ENCODE results near the gene ARSG. TPM values are rescaled to one million over a fixed set of nuclear protein-coding genes. Genes with fewer than 3 reads are reported as not detected.
"Not testable (repeated sequence)": the region's sequence is repeated elsewhere in the genome, so short reads cannot be mapped to it uniquely, and the experiment has no call there.

ARSG gene
- polyA plus RNA-seq, 3 donors from 2014 or later, result 15.0 to 18.7 (median 15.3) TPM

GRCh38 chr17:68301438-68301959 is 10.2 kb downstream of the ARSG start:
- peak overlapping the region in 3 of 6 donors; percentile 18 to 81 (median 78) for H3K27ac Mint-ChIP-seq

GRCh38 chr17:68302066-68302564 is 10.8 kb downstream of the ARSG start:
- H3K4me1 Mint-ChIP-seq, result peaks cover 34 to 46% of the 10 kb centered on the region in 2 donors
- H3K4me3 Mint-ChIP-seq, result no peak overlapping the region
- peaks cover 7 to 15% (median 9%) of the 10 kb centered on the region in 3 donors for H3K36me3 Mint-ChIP-seq
- H3K27me3 Mint-ChIP-seq (ENCODE audit: low read depth in 3 of 3), result peaks cover 0 to 1% (median 0%) of the 10 kb centered on the region in 3 donors
- peak overlapping the region in 2 of 6 donors; percentile 78 to 81 for H3K27ac Mint-ChIP-seq
- DNase-seq, result no peak
- H3K9me3 Mint-ChIP-seq, result no peaks in the 10 kb centered on the region

More at GRCh38 chr17:68301438-68301959, 10.2 kb downstream of the ARSG start:
- no peaks in the 10 kb centered on the region for H3K9me3 Mint-ChIP-seq
- peaks cover 1 to 3% (median 2%) of the 10 kb centered on the region in 3 donors for H3K27me3 Mint-ChIP-seq (ENCODE audit: low read depth in 3 of 3)
- H3K4me3 Mint-ChIP-seq, result peak overlapping the region in 1 of 5 donors; percentile 7
- peaks cover 38 to 47% of the 10 kb centered on the region in 2 donors for H3K4me1 Mint-ChIP-seq
- peaks cover 4 to 11% (median 5%) of the 10 kb centered on the region in 3 donors for H3K36me3 Mint-ChIP-seq
- no peak for DNase-seq

DNA sequence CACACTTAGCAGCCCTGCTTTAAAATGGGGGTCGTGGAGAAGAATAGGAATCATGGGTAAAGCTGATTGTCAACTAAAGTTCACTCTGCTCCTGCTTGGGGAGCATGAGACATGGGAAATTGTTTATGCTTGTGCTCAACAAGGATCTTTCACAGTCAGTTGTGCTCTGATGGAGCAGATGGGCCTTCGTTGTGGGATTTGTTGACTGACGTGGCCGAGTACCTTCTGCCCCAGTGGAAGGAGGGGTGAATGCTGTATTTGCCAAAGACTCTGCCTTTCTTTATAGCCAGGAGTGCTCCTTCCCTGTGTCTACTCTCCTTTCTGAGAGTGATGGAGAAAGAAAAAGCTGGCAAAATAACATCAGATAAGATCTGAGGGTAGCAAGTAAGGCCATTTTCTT is 11.4 kb downstream of the ARSG start:
- H3K4me1 Mint-ChIP-seq, result peaks cover 29 to 46% of the 10 kb centered on the region in 2 donors
- no peaks in the 10 kb centered on the region for H3K9me3 Mint-ChIP-seq
- no peak for DNase-seq
- H3K27ac Mint-ChIP-seq, result peak overlapping the region in 2 of 6 donors; percentile 31 to 62
- no peak overlapping the region for H3K4me3 Mint-ChIP-seq
- H3K27me3 Mint-ChIP-seq (ENCODE audit: low read depth in 3 of 3), result peaks cover 0 to 1% (median 0%) of the 10 kb centered on the region in 3 donors
- H3K36me3 Mint-ChIP-seq, result peaks cover 13 to 20% (median 13%) of the 10 kb centered on the region in 3 donors

DNA sequence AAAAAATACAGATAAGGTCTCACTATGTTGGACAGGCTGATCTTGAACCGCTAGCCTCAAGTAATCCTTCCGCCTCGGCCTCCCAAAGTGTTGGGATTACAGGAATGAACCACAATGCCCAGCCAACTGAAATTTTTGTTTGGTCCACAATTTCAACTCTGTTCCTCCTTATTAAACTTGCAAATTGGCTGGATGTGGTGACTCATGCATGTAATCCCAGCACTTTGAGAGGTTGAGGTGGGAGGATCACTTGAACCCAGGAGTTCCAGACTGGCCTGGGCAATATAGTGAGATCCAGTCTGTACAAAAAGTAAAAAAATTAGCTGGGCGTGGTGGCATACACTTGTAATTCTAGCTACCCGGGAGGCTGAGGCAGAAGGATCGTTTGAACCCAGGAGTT is 13.4 kb downstream of the ARSG start:
- H3K27ac Mint-ChIP-seq, result peak overlapping the region in 1 of 6 donors; percentile 49
- peaks cover 18 to 35% of the 10 kb centered on the region in 2 donors for H3K4me1 Mint-ChIP-seq
- H3K27me3 Mint-ChIP-seq (ENCODE audit: low read depth in 3 of 3), result peaks cover 0 to 1% (median 0%) of the 10 kb centered on the region in 3 donors
- H3K36me3 Mint-ChIP-seq, result peaks cover 13 to 28% (median 19%) of the 10 kb centered on the region in 3 donors
- H3K4me3 Mint-ChIP-seq, result no peak overlapping the region
- no peak for DNase-seq
- no peaks in the 10 kb centered on the region for H3K9me3 Mint-ChIP-seq

DNA sequence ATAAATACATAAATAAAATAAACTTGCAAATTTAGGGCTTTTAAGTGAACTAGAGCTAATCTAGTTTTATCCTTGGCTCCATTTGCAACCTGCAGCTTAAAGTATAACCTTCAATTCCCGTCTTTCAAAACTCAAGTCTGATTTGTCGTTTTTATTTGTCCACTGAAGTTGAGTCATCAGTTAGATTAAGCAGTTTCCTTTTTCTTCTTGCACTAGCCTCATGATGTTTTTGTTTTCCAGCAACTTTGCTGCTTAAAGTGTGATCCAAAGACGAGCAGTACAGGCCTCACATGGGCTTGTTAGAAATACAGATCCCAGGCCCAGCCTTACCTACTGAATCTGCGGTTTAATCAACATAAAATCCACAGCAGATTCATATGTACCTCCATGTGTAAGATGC is 13.8 kb downstream of the ARSG start:
- H3K27ac Mint-ChIP-seq, result peak overlapping the region in 2 of 6 donors; percentile 53 to 77
- peaks cover 20 to 38% of the 10 kb centered on the region in 2 donors for H3K4me1 Mint-ChIP-seq

GRCh38 chr17:68306819-68307218 is 15.5 kb downstream of the ARSG start:
- DNase-seq, result no peak
- H3K27me3 Mint-ChIP-seq (ENCODE audit: low read depth in 3 of 3), result peaks cover 0 to 1% (median 0%) of the 10 kb centered on the region in 3 donors
- peaks cover 0 to 2% (median 0%) of the 10 kb centered on the region in 6 donors for H3K9me3 Mint-ChIP-seq
- peak overlapping the region in 1 of 6 donors; percentile 57 for H3K27ac Mint-ChIP-seq
- peaks cover 9 to 26% (median 15%) of the 10 kb centered on the region in 3 donors for H3K36me3 Mint-ChIP-seq
- H3K4me1 Mint-ChIP-seq, result peaks cover 34 to 51% of the 10 kb centered on the region in 2 donors
- no peak overlapping the region for H3K4me3 Mint-ChIP-seq

More for the DNA sequence above, 13.8 kb downstream of the ARSG start:
- H3K36me3 Mint-ChIP-seq, result peaks cover 13 to 28% (median 19%) of the 10 kb centered on the region in 3 donors
- no peaks in the 10 kb centered on the region for H3K9me3 Mint-ChIP-seq
- peaks cover 0 to 1% (median 0%) of the 10 kb centered on the region in 3 donors for H3K27me3 Mint-ChIP-seq (ENCODE audit: low read depth in 3 of 3)
- no peak overlapping the region for H3K4me3 Mint-ChIP-seq
- no peak for DNase-seq

- DNase-seq, result no peak
- peaks cover 0 to under 1% (median 0%) of the 10 kb centered on the region in 3 donors for H3K27me3 Mint-ChIP-seq (ENCODE audit: low read depth in 3 of 3)
- H3K4me3 Mint-ChIP-seq, result no peak overlapping the region
- H3K27ac Mint-ChIP-seq, result peak overlapping the region in 2 of 6 donors; percentile 16 to 53
- H3K36me3 Mint-ChIP-seq, result peaks cover 7 to 20% (median 15%) of the 10 kb centered on the region in 3 donors
- peaks cover 36 to 52% of the 10 kb centered on the region in 2 donors for H3K4me1 Mint-ChIP-seq
- H3K9me3 Mint-ChIP-seq, result peaks cover 0 to 2% (median 0%) of the 10 kb centered on the region in 6 donors
These were observed 16.1 kb downstream of the ARSG start for GRCh38 chr17:68307443-68307842.

- Mint-ChIP-seq H3K4me1 (peaks cover 44 to 60% of the 10 kb centered on the region in 2 donors), H3K27ac (peak overlapping the region in 4 of 6 donors; percentile 11 to 61 (median 51)), H3K36me3 (peaks cover 7 to 20% (median 15%) of the 10 kb centered on the region in 3 donors)
- not testable (repeated sequence) for H3K9me3 Mint-ChIP-seq; DNase-seq; H3K27me3 Mint-ChIP-seq (ENCODE audit: low read depth in 3 of 3); H3K4me3 Mint-ChIP-seq
These were observed 17.2 kb downstream of the ARSG start for GRCh38 chr17:68308486-68308885.

DNA sequence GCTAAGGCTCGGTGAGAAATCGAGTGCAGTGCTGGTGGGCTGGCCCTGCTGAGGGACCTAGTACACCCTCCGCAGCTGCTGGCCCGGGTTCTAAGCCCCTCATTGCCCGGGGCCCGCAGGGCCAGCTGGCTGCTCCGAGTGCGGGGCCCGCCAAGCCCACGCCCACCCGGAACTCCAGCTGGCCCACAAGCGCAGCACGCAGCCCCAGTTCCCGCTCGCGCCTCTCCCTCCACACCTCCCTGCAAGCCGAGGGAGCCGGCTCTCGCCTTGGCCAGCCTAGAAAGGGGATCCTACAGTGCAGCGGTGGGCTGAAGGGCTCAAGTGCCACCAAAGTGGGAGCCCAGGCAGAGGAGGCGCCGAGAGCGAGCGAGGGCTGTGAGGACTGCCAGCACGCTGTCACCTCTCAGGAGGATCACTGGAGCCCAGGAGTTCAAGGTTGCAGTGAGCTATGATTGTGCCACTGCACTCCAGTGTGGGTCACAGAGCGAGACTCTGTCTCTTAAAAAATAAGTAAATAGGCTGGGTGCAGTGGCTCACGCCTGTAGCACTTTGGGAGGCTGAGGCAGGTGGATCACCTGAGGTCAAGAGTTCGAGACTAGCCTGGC is 17.9 kb downstream of the ARSG start:
- not testable (repeated sequence) for H3K9me3 Mint-ChIP-seq; H3K27me3 Mint-ChIP-seq (ENCODE audit: low read depth in 3 of 3); H3K27ac Mint-ChIP-seq; H3K4me3 Mint-ChIP-seq; DNase-seq
- H3K4me1 Mint-ChIP-seq, result peaks cover 51 to 67% of the 10 kb centered on the region in 2 donors
- peaks cover 7 to 20% (median 15%) of the 10 kb centered on the region in 3 donors for H3K36me3 Mint-ChIP-seq

DNA sequence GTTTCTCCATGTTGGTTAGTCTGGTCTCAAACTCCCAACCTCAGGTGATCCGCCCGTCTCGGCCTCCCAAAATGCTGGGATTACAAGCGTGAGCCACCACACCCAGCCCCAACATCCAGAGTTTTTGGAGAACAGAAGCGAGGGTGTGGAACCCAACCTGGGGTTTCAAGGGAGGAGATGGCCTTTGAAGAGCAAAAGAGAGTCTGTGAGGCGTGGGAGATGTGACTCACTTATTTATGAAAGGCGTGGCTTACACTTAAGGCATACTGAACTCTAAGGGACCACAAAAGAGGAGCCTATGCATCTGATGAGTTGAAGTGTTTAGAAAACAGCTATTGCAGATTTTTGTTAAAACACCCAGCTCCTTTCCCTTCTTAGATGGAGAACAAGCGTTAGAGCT is 18.9 kb downstream of the ARSG start:
- Mint-ChIP-seq H3K36me3 (peaks cover 7 to 20% (median 18%) of the 10 kb centered on the region in 3 donors), H3K27me3 (ENCODE audit: low read depth in 3 of 3) (peaks cover 0 to 2% (median 0%) of the 10 kb centered on the region in 3 donors), H3K4me1 (peaks cover 58 to 75% of the 10 kb centered on the region in 2 donors), H3K9me3 (peaks cover 0 to 2% (median 0%) of the 10 kb centered on the region in 6 donors), H3K4me3 (peak overlapping the region in 4 of 5 donors; percentile 26 to 70 (median 48)), H3K27ac (peak overlapping the region; percentile 63 to 92 (median 78))
- DNase-seq, result peak; percentile 42 to 60 (median 48)

GRCh38 chr17:68314916-68315535 is 23.7 kb downstream of the ARSG start:
- Mint-ChIP-seq H3K4me3 (peak overlapping the region; percentile 73 to 85 (median 80)), H3K9me3 (peaks cover 0 to 2% (median 0%) of the 10 kb centered on the region in 6 donors), H3K27ac (peak overlapping the region; percentile 75 to 94 (median 86)), H3K36me3 (peaks cover 0 to 13% (median 10%) of the 10 kb centered on the region in 3 donors), H3K4me1 (peaks cover 94 to 98% of the 10 kb centered on the region in 2 donors), H3K27me3 (ENCODE audit: low read depth in 3 of 3) (peaks cover 0 to 4% (median 3%) of the 10 kb centered on the region in 3 donors)
- peak; percentile 21 to 39 (median 22) for DNase-seq

DNA sequence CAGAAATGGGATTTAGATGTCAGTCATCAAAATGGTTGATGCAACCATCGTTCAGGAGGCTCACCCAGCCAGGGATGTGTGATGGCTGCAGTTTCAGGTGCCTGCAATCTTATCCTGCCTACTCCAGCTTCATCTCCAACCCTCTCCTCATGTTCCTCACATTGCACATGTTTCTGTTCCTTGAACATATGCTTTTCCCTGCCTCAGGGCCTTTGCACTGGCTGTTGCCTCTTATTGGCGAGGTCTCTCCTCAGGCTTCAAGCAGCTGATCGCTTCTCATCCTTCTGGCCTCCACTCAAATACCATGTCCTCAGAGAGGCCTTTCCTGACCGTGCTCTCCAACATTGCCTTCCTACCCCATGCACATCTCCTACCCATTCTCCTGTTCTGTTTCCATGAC is 24.6 kb downstream of the ARSG start:
- H3K4me3 Mint-ChIP-seq, result peak overlapping the region; percentile 31 to 71 (median 51)
- no peak for DNase-seq
- H3K27me3 Mint-ChIP-seq (ENCODE audit: low read depth in 3 of 3), result peaks cover 0 to 4% (median 3%) of the 10 kb centered on the region in 3 donors
- peaks cover 0 to 2% (median 0%) of the 10 kb centered on the region in 6 donors for H3K9me3 Mint-ChIP-seq
- peak overlapping the region in 5 of 6 donors; percentile 13 to 63 (median 38) for H3K27ac Mint-ChIP-seq
- peaks cover 0 to 22% (median 13%) of the 10 kb centered on the region in 3 donors for H3K36me3 Mint-ChIP-seq
- peaks cover 92 to 96% of the 10 kb centered on the region in 2 donors for H3K4me1 Mint-ChIP-seq

GRCh38 chr17:68317458-68317857 is 26.2 kb downstream of the ARSG start:
- peak overlapping the region in 2 of 5 donors; percentile 2 to 38 for H3K4me3 Mint-ChIP-seq
- H3K4me1 Mint-ChIP-seq, result peaks cover 77 to 81% of the 10 kb centered on the region in 2 donors
- no peaks in the 10 kb centered on the region for H3K9me3 Mint-ChIP-seq
- peaks cover 0 to 4% (median 4%) of the 10 kb centered on the region in 3 donors for H3K27me3 Mint-ChIP-seq (ENCODE audit: low read depth in 3 of 3)
- DNase-seq, result no peak
- peak overlapping the region in 4 of 6 donors; percentile 23 to 77 (median 70) for H3K27ac Mint-ChIP-seq
- H3K36me3 Mint-ChIP-seq, result peaks cover 0 to 20% (median 16%) of the 10 kb centered on the region in 3 donors

All from immature natural killer cell (primary cell).